Stimulated activated naive B cell treated with anti-CD40 and anti-IgM and Interleukin-4, amounts not matched to agents 10 μg/mL and 1 μg/mL and 100 μg/mL, for 72 hours (primary cell): ENCODE measurements around the gene ROBO1.

Experiments
- ATAC-seq, 2 donors: fragments of 150-1000 bp; cut with Tn5 transposase; replicated peaks; 2 replicates each; pipeline ENCODE4 v1.10.0; 2021; ENCODE audit warnings: moderate library complexity in 1 of 2
- DNase-seq: peaks from one replicate; pipeline ENCODE4 v3.0.0; 2021
- H3K27ac Mint-ChIP-seq: one replicate; pipeline ENCODE4 v1.8.0; 2022; ENCODE audit warnings: mild to moderate bottlenecking, mixed read lengths
- H3K27me3 Mint-ChIP-seq, 2 donors: one replicate each; pipeline ENCODE4 v1.8.0; 2022; ENCODE audit warnings: mixed read lengths in 2 of 2
- H3K36me3 Mint-ChIP-seq, 2 donors: one replicate each; pipeline ENCODE4 v1.8.0; 2022; ENCODE audit warnings: mixed read lengths in 2 of 2, mild to moderate bottlenecking in 1 of 2
- H3K4me1 Mint-ChIP-seq, 2 donors: one replicate each; pipeline ENCODE4 v1.8.0; 2022; ENCODE audit warnings: mixed read lengths in 2 of 2, mild to moderate bottlenecking in 1 of 2
- H3K4me3 Mint-ChIP-seq, 2 donors: one replicate each; pipeline ENCODE4 v1.8.0; 2022; ENCODE audit warnings: mild to moderate bottlenecking in 2 of 2, mixed read lengths in 2 of 2, moderate library complexity in 1 of 2
- H3K9me3 Mint-ChIP-seq, 2 donors: one replicate each; pipeline ENCODE4 v1.8.0; 2022; ENCODE audit warnings: mixed read lengths in 2 of 2, mild to moderate bottlenecking in 1 of 2

The ROBO1 gene

DNA sequence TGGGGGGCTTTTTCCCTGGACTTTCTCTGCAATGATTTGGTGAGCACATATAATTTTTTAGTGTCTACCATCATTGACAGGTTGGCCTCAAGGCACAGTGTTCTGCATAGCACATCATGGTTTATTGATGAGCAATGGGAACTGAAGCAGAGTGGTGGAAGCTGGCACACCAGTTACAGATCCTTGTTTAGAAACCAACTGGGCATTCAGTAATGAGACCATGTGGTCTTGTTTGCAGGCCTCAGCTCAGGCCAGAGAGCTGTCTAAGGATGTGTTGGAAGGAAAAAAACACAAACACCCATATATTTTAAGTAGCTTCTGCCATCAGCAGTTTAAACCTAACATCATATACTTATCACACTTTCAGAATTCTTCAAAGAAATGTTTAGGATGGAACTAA lies 610.6 kb downstream of the ROBO1 start:
- Mint-ChIP-seq H3K27ac (no peak overlapping the region), H3K36me3 (no peaks in the 10 kb centered on the region), H3K27me3 (no peaks in the 10 kb centered on the region), H3K9me3 (no peaks in the 10 kb centered on the region), H3K4me3 (no peak overlapping the region), H3K4me1 (no peaks in the 10 kb centered on the region)
- DNase-seq, result no peak
- ATAC-seq, result no peak

DNA sequence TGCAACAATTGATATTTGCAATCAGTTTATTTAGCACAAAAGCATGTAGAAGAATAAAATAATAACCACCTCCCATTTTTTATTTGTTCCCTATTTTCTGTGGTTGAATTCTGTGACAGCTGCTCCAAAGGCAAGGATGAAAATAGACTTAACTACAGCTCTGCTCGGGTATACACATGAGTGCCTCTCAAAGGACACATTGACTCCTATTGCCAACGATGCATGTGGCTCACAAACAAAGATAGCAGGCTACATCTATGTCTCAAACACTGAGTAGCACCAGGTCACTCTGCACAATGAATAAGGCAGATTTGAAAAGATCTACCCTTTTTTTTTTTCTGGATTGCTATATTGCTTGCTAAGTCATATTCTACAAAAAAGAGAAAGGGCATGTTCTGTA lies 612.9 kb downstream of the ROBO1 start:
- Mint-ChIP-seq H3K36me3 (no peaks in the 10 kb centered on the region), H3K4me1 (no peaks in the 10 kb centered on the region), H3K27ac (no peak overlapping the region), H3K9me3 (peaks cover 3 to 5% of the 10 kb centered on the region in 2 donors), H3K4me3 (no peak overlapping the region), H3K27me3 (no peaks in the 10 kb centered on the region)
- no peak for ATAC-seq
- no peak for DNase-seq

DNA sequence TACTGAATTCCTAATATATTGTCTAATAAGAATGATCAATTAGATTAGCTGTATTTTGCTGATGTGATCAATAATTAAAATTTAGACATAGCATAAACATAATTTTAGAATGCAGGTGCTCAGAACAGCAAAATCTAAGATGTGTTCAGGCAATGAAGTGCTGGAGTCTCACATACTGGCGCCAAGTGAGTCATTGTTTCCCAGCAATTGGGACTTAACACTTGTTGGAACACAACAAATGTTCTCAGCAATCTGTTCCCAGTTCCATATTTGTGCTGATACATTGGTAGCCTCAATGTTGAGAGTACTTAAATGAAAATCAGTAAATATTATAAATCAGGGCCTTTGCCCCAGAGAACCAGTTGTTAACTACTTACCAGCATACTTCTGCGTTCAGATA lies 619.0 kb downstream of the ROBO1 start:
- DNase-seq, result no peak
- no peak overlapping the region for H3K4me3 Mint-ChIP-seq
- peaks cover 5 to 7% of the 10 kb centered on the region in 2 donors for H3K9me3 Mint-ChIP-seq
- no peaks in the 10 kb centered on the region for H3K36me3 Mint-ChIP-seq
- H3K27me3 Mint-ChIP-seq, result no peaks in the 10 kb centered on the region
- ATAC-seq, result no peak
- H3K4me1 Mint-ChIP-seq, result no peaks in the 10 kb centered on the region
- H3K27ac Mint-ChIP-seq, result no peak overlapping the region

DNA sequence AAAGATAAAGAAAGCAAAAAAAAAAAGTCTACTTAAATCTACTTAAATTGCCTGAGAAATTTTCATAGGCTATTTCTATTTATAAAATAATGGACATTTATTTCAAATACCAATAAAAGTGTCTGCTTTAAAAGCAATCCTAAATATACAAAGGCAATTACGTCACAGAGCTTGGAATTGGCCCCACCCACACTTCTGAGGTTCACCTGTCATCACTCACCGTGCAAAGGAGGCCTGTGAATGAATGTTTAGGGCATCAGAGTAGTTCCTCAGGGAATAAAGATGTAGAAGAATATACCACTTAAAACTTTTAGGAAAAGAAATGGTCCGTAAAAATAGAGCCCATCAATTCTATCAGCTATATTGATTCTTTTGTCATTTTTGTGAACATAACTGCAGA lies 621.8 kb downstream of the ROBO1 start:
- DNase-seq (no peak), ATAC-seq (no peak)
- Mint-ChIP-seq H3K9me3 (peaks cover 0 to 9% of the 10 kb centered on the region in 2 donors), H3K4me3 (no peak overlapping the region), H3K36me3 (no peaks in the 10 kb centered on the region), H3K4me1 (no peaks in the 10 kb centered on the region), H3K27me3 (no peaks in the 10 kb centered on the region), H3K27ac (no peak overlapping the region)

DNA sequence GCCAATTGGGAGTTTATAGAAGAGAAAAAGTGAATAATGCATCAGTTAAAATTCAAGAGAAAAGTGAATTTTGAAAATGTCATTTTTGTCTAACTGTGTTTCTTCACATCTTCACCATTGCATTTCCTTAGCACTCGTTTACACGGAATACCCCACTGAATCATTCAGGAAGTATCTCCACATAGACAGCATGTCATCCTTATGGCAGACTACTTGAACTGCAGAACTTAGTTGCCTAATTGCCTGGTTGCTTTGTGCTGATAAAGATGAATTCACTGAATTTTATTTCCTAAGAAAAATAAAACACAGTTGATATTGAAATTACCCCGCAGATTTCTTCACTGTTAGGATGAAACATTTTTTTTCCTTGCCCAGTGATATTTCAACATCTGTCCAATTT lies 627.1 kb downstream of the ROBO1 start:
- Mint-ChIP-seq H3K27me3 (no peaks in the 10 kb centered on the region), H3K36me3 (no peaks in the 10 kb centered on the region), H3K4me3 (no peak overlapping the region), H3K9me3 (peaks cover 0 to 6% of the 10 kb centered on the region in 2 donors), H3K4me1 (no peaks in the 10 kb centered on the region), H3K27ac (no peak overlapping the region)
- no peak for DNase-seq
- no peak for ATAC-seq

DNA sequence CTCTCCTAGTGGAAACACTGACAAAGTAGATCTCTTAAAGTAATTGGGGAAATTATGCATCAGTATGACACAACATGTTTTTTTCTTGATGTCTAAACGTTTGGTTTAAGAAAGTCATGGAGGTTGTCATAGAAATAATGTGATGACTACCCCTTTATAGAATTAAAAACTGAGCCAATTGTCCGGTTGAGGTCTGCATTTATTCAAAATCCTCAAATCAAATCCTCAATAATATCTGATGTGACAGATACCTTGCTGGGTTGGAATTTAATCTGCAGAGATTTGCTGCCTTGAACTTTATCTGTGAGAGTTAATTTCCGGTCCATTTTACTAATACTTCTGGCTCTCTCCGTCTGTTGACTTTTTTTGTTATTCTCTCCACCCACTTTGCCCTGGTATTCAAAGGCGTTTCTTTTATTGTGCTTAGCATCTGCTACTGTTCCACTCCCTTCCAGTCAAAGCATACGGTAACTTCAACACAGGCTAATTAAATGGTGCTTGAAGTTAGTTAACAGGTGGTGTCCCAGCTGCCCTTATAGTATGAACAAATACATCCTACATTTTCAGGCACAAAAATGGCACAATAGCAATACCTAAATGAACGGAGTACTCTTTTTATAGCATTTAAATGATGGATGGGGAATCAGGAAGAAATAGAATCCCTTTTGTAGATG lies 628.3 kb downstream of the ROBO1 start:
- no peaks in the 10 kb centered on the region for H3K36me3 Mint-ChIP-seq
- no peaks in the 10 kb centered on the region for H3K27me3 Mint-ChIP-seq
- H3K4me3 Mint-ChIP-seq, result no peak overlapping the region
- no peak for DNase-seq
- H3K4me1 Mint-ChIP-seq, result no peaks in the 10 kb centered on the region
- no peak overlapping the region for H3K27ac Mint-ChIP-seq
- H3K9me3 Mint-ChIP-seq, result peaks cover 0 to 6% of the 10 kb centered on the region in 2 donors
- no peak for ATAC-seq

DNA sequence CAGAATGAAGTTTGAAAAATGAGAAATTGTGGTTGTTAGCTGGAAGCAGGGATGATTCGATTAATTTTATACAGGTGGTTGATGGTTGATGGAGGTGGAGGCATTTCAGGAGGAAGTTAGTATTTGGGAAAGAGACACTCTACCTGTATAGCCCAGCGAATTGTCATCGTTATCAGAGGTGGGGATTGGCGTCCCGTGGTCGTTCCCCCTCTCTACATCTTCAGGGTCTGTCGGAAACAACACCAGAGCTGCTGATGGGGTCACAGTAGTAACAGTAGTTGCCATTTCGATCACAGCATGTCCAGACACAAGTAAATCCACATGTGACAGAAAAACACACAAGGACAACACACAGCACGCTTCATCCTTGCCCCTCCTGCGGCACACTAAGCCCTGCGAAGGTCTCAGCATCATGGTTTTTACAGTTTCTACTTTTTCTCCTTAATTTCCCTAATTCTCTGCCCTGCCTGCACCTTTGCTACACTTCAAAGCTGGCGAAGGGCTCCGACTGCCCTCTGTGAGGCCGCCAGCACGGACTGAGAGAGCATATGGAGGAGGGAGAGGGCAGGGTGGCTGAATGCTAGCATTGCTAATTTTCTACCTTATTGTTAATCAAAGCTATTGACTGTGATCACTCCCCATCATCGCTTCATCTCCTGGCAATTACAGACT lies 642.3 kb downstream of the ROBO1 start:
- Mint-ChIP-seq H3K36me3 (no peaks in the 10 kb centered on the region), H3K4me1 (no peaks in the 10 kb centered on the region), H3K4me3 (no peak overlapping the region), H3K27ac (no peak overlapping the region), H3K27me3 (no peaks in the 10 kb centered on the region), H3K9me3 (peaks cover 3 to 6% of the 10 kb centered on the region in 2 donors)
- ATAC-seq (no peak), DNase-seq (no peak)

DNA sequence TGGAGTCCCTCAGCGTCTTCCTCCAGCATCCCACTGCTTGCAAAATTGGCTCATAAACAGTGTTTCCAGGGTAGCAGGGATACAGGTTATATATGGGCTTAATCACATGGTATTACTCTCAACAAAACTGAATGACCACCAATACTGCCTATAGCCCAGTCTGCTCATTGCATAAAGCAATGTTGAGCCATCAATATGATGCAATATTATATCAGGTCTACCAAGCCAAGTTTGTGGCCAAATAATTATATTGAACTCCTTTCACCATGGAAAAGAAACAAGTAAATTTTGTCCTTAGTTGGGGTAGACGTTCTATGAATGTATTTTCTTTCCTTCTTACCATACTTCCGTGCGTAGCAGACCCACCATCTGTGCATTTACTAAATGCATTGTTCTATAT lies 652.3 kb downstream of the ROBO1 start:
- H3K27ac Mint-ChIP-seq, result no peak overlapping the region
- H3K4me1 Mint-ChIP-seq, result no peaks in the 10 kb centered on the region
- ATAC-seq (no peak), DNase-seq (no peak)
- H3K4me3 Mint-ChIP-seq, result no peak overlapping the region
- no peaks in the 10 kb centered on the region for H3K36me3 Mint-ChIP-seq
- H3K9me3 Mint-ChIP-seq, result peaks cover 0 to 5% of the 10 kb centered on the region in 2 donors
- no peaks in the 10 kb centered on the region for H3K27me3 Mint-ChIP-seq

DNA sequence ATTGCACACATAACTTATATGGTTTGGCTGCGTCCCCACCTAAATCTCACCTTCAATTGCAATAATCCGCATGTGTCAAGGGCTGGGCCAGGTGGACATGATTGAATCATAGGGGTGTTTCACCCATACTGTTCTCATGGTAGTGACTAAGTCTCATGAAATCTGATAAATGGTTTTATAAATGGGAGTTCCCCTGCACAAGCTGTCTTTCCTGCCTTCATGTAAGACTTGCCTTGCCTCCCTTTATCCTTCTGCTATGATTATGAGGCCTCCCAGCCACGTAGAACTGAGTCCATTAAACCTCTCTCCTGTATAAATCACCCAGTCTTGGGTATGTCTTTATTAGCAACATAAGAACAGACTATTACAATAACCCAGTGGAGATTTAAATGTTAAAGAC lies 653.9 kb downstream of the ROBO1 start:
- DNase-seq (no peak), ATAC-seq (no peak)
- no peak overlapping the region for H3K27ac Mint-ChIP-seq
- no peaks in the 10 kb centered on the region for H3K27me3 Mint-ChIP-seq
- peaks cover 0 to 5% of the 10 kb centered on the region in 2 donors for H3K9me3 Mint-ChIP-seq
- no peak overlapping the region for H3K4me3 Mint-ChIP-seq
- no peaks in the 10 kb centered on the region for H3K4me1 Mint-ChIP-seq
- H3K36me3 Mint-ChIP-seq, result no peaks in the 10 kb centered on the region

DNA sequence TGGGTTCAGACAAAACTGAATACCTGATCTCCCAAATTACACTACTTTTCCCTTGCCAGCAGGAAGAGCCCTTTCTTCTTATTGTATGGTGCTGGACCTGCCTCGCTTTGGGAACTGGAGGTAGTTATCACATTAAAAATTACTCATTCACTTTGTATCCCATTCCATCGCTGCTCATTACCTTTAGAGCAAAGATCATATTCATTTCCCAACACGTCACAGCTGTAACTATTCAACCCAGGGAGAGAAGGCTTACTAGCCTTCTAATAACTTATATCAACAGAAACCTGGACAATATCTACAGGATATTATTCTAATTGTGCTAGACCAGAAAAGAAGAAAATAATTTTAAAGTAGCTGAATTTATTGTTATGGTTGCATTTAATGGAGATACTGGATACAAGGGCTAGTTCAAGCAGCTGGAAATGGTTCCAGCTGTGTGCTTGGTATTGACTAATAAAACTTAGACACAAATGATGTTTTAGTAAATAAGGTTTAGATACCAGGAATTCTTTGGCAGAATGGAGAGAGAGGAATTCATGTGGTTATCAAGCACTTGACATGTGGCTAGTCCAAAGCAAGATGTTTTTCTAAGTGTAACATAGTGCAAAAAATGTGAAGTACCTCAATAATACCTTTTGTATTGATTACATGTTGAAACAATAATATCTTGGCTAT lies 656.3 kb downstream of the ROBO1 start:
- no peaks in the 10 kb centered on the region for H3K36me3 Mint-ChIP-seq
- no peaks in the 10 kb centered on the region for H3K27me3 Mint-ChIP-seq
- no peak overlapping the region for H3K4me3 Mint-ChIP-seq
- peaks cover 0 to 5% of the 10 kb centered on the region in 2 donors for H3K9me3 Mint-ChIP-seq
- DNase-seq (no peak), ATAC-seq (no peak)
- H3K27ac Mint-ChIP-seq, result no peak overlapping the region
- no peaks in the 10 kb centered on the region for H3K4me1 Mint-ChIP-seq

DNA sequence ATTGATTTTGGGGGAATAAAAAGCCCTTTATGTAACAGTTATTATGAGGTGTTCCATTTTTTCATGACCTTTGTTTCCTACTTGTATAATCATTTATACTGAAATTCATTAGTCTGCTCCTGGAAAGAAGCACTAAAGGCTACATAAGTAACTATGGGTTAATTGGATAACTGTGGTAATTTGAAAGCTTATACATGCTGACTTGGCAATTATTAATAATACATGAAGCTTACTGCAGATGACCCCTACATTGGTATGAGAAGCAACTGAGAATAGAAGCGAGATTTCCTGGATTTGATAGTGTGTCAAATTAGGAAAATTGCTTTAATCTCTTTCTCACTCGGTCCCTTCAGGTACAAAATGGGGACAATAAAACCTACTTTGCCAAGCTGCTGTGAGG lies 658.0 kb downstream of the ROBO1 start:
- Mint-ChIP-seq H3K27ac (no peak overlapping the region), H3K27me3 (no peaks in the 10 kb centered on the region), H3K9me3 (no peaks in the 10 kb centered on the region), H3K36me3 (no peaks in the 10 kb centered on the region), H3K4me3 (no peak overlapping the region), H3K4me1 (no peaks in the 10 kb centered on the region)
- no peak for DNase-seq
- no peak for ATAC-seq

DNA sequence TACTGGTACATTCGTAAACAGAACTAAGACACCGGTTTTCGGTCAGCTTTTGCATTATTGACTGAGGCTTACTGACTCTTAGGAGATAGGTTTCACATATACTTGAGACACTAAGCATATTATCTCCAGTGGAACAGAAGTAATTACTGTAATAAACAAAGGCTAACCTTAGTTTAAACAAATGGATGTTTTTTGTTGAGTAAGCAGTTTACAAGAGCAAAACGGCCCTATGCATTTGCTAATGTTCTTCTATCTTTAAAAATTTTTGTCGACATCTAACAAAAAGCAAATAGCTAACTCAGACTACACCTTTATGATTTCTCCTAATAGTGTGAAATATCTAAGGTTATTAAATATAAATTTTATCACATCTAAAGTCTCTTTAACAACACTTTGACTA lies 664.5 kb downstream of the ROBO1 start:
- H3K27me3 Mint-ChIP-seq, result no peaks in the 10 kb centered on the region
- ATAC-seq, result no peak
- no peaks in the 10 kb centered on the region for H3K36me3 Mint-ChIP-seq
- no peaks in the 10 kb centered on the region for H3K4me1 Mint-ChIP-seq
- H3K9me3 Mint-ChIP-seq, result no peaks in the 10 kb centered on the region
- no peak overlapping the region for H3K4me3 Mint-ChIP-seq
- DNase-seq, result no peak
- no peak overlapping the region for H3K27ac Mint-ChIP-seq

DNA sequence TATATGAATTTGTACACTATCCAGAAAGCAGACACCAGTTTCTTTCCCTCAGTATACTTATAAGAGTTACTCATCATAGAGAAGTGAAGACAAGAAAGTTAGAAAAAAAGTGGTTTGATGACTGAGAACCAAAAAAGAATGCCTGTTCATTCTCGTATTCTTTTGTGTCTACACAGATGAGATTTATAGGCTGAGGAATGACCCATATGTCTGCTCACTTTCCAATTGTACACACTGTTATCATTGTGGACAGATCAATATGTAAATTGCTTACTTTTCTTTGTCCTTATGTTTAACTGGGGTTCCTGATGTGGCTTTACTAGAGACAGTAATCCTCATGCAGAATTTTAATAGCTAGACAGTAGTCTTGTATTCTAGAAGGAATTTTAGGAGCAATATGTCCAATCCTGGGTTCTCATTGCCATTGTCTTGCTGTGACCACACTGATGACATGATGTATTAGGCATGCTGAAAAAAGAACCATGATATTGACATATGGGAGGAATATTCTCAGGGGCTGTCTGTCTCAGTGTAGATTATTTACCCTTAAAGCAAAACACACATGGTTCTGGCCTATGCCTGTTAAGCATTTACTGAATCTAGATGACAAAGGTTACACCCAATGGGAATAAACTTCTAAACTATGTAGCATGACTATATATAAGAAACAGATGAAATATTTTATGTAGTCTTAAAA lies 669.7 kb downstream of the ROBO1 start:
- no peak for DNase-seq
- no peaks in the 10 kb centered on the region for H3K4me1 Mint-ChIP-seq

DNA sequence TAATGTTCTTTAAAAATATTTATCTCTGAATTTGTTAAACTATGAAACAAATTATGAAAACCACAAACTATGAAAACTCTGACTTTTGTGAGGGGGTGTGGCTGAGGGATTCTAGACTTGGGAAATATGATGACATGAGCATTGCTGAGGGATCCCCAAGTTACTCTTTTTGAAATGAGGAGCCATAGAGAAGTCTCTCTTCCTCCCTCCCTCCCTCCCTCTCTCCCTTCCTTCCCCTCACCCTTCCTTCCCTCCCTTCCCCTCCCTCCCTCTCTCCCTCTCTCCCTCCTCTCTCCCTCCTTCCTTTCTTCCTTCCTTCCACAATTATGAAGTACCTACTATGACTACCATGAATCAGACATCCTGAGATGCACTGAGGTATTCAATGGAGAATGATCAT lies 673.1 kb downstream of the ROBO1 start:
- ATAC-seq, result no peak
- Mint-ChIP-seq H3K4me3 (no peak overlapping the region), H3K9me3 (peaks cover 0 to 3% of the 10 kb centered on the region in 2 donors), H3K36me3 (no peaks in the 10 kb centered on the region), H3K27me3 (no peaks in the 10 kb centered on the region), H3K4me1 (no peaks in the 10 kb centered on the region), H3K27ac (no peak overlapping the region)
- no peak for DNase-seq

More for the DNA sequence above, 669.7 kb downstream of the ROBO1 start:
- Mint-ChIP-seq H3K27ac (no peak overlapping the region), H3K9me3 (peaks cover 0 to 3% of the 10 kb centered on the region in 2 donors), H3K36me3 (no peaks in the 10 kb centered on the region), H3K4me3 (no peak overlapping the region), H3K27me3 (no peaks in the 10 kb centered on the region)
- no peak for ATAC-seq
